H1 (cell line): ENCODE measurements around the gene HOGA1. TPM values are rescaled to one million over a fixed set of nuclear protein-coding genes. Genes with fewer than 3 reads are reported as not detected.

ENCODE experiments used
- BCL11A ChIP-seq, 2 experiments: IDR thresholded peaks; one replicate each; pipeline ENCODE4 v1.6.1; 2011; ENCODE audit warnings: low read depth in 2 of 2, low read length in 2 of 2, mild to moderate bottlenecking in 2 of 2
- CREB1 ChIP-seq: IDR thresholded peaks from 2 replicates; pipeline ENCODE4 v1.6.1; 2012; ENCODE audit warnings: inconsistent platforms
- EGR1 ChIP-seq: IDR thresholded peaks from 2 replicates; pipeline ENCODE4 v1.6.1; 2011; ENCODE audit warnings: low read depth, low read length, borderline replicate concordance
- GTF2F1 ChIP-seq: IDR thresholded peaks from 2 replicates; pipeline ENCODE4 v1.6.1; 2012; ENCODE audit warnings: low read depth, low read length, improper control_type of control experiment, borderline replicate concordance
- KDM4A ChIP-seq: IDR thresholded peaks from one replicate; pipeline ENCODE4 v1.7.1; 2012; ENCODE audit warnings: low read depth, mild to moderate bottlenecking, moderate library complexity, low read length, inconsistent platforms; ENCODE audit not compliant: severe bottlenecking
- MAX ChIP-seq: IDR thresholded peaks from 2 replicates; pipeline ENCODE4 v1.6.1; 2012; ENCODE audit warnings: inconsistent platforms
- RAD21 ChIP-seq, 2 experiments: IDR thresholded peaks in 1 of 2; conservative IDR thresholded peaks in 1 of 2; 2 replicates each; pipeline ENCODE4 v1.6.1; 2011; ENCODE audit warnings: low read depth in 2 of 2, low read length in 2 of 2, improper control_type of control experiment in 1 of 2, inconsistent platforms in 1 of 2, mild to moderate bottlenecking in 1 of 2, moderate library complexity in 1 of 2
- SIN3A ChIP-seq, 2 experiments: IDR thresholded peaks in 1 of 2; conservative IDR thresholded peaks in 1 of 2; 2 replicates each; pipeline ENCODE4 v1.6.1; 2011 to 2012; ENCODE audit warnings: low read length in 2 of 2, improper control_type of control experiment in 1 of 2, low read depth in 1 of 2, mild to moderate bottlenecking in 1 of 2
- SUZ12 ChIP-seq: fragments of 200-600 bp; sonication (generic); IDR thresholded peaks from 2 replicates; pipeline ENCODE4 v1.6.1; 2012; ENCODE audit warnings: mild to moderate bottlenecking, inconsistent platforms, low read length, moderate library complexity, mixed read lengths
- USF2 ChIP-seq: IDR thresholded peaks from 2 replicates; pipeline ENCODE4 v1.6.1; 2011; ENCODE audit warnings: low read length, improper control_type of control experiment
- YY1 ChIP-seq: IDR thresholded peaks from 2 replicates; pipeline ENCODE4 v1.6.1; 2011; ENCODE audit warnings: low read depth, mild to moderate bottlenecking, low read length
- polyA plus RNA-seq, 7 experiments: library from polyadenylated mRNA; depleted of rRNA in 3 of 7; stranded (reverse) in 5 of 7; unstranded in 2 of 7; fragments of >200 nt in 5 of 7; fragments of 200-250 nt in 2 of 7; gene quantifications; 1 replicate in 5 of 7; 2 replicates in 1 of 7; 4 replicates in 1 of 7; pipeline versions ENCODE4 v1.2.1 to v1.2.3, GENCODE V29; 2011 to 2013; ENCODE audit warnings: missing spikeins in 2 of 7, mixed read lengths in 2 of 7
- total RNA-seq: library from RNA; stranded (reverse); fragmentation: NEBNext Ultra II Directional; extraction: Animal tissue kit (Norgen Biotek cat#: 25700); gene quantifications from 2 replicates; pipeline ENCODE4 v1.2.1, GENCODE V29; 2021
- TF ChIP-seq, protein P1 (sequence below): IDR thresholded peaks from 2 replicates; pipeline ENCODE4 v1.6.1; 2011; ENCODE audit warnings: low read depth, mild to moderate bottlenecking, low read length; ENCODE audit not compliant: insufficient read depth

Gene HOGA1
- total and polyA plus RNA-seq, 2 of the 8 experiments (the other 6 are each of a cell fraction or from before 2014, with no cell fraction given): 0.28 to 1.00 TPM

GRCh38 chr10:97572214-97572989 is 11.8 kb upstream of the HOGA1 start, which contains the start of gene ANKRD2 (continued):
- TF ChIP-seq, protein P1, sequence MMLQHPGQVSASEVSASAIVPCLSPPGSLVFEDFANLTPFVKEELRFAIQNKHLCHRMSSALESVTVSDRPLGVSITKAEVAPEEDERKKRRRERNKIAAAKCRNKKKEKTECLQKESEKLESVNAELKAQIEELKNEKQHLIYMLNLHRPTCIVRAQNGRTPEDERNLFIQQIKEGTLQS: no peak
- no peak for TF ChIP-seq KDM4A
- TF ChIP-seq MAX: peak; percentile 66
- TF ChIP-seq BCL11A (IDR thresholded peaks at IDR 0.05; ENCODE audit: low read depth in 2 of 2, low read length in 2 of 2): no peak
- peak; percentile 82 to 89 for TF ChIP-seq RAD21 (IDR thresholded peaks at IDR 0.05 in 1 of 2, conservative IDR thresholded peaks at IDR 0.05 in 1 of 2; ENCODE audit: low read depth in 2 of 2, low read length in 2 of 2)
- TF ChIP-seq USF2: no peak
- 0 out of 4 replicates have a peak, but pooled peaks of 1 of the 2 experiments have one; percentile 41 for TF ChIP-seq SIN3A (conservative IDR thresholded peaks at IDR 0.05 in 1 of 2, IDR thresholded peaks at IDR 0.05 in 1 of 2; ENCODE audit: low read depth in 1 of 2, low read length in 2 of 2)
- no peak for TF ChIP-seq EGR1
- no peak for TF ChIP-seq GTF2F1
- TF ChIP-seq YY1: no peak
- no peak for TF ChIP-seq SUZ12
- no peak for TF ChIP-seq CREB1
